HG03064 (cell line): ENCODE measurements around the gene FAM53B.

Source experiments
- ATAC-seq: cut with Tn5 transposase; IDR thresholded peaks from one replicate; pipeline ENCODE4 v1.9.1; 2021; ENCODE audit warnings: low read depth; ENCODE audit not compliant: unreplicated experiment

The FAM53B gene

GRCh38 chr10:124728830-124729661 lies 15.1 kb downstream of the FAM53B start:
- no peak for ATAC-seq

- no peak for ATAC-seq
Measured at GRCh38 chr10:124728071-124728829, 15.9 kb downstream of the FAM53B start.

DNA sequence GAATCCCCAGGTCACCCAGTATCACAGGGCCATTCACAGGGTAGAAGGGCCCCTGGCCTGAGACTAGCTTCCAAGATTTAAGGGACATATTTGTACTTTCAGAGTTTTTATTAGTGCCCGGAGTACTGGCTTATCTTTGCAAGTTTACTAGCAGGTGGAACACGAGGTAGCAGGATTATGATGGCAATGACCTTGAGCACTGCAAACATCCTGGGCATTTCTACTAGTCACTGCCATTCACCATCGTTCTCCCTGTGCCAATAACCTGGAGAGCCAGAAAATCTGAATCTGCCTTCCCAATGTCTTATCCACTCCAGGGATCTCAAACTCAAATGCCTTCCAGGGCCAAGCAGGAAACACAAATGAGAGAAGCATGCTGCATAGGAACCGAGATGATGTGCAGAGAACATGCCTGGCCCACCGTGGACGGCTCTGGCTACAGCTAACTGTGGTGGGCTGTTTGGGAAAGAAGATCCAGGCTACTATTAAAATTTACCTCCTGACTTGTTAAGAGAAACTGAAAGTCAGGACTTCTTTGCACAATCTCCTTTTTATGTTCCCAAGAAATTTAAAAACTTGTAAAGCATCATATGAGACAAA lies 16.7 kb downstream of the FAM53B start:
- ATAC-seq, result no peak

GRCh38 chr10:124725791-124726190 lies 18.4 kb downstream of the FAM53B start:
- no peak for ATAC-seq

DNA sequence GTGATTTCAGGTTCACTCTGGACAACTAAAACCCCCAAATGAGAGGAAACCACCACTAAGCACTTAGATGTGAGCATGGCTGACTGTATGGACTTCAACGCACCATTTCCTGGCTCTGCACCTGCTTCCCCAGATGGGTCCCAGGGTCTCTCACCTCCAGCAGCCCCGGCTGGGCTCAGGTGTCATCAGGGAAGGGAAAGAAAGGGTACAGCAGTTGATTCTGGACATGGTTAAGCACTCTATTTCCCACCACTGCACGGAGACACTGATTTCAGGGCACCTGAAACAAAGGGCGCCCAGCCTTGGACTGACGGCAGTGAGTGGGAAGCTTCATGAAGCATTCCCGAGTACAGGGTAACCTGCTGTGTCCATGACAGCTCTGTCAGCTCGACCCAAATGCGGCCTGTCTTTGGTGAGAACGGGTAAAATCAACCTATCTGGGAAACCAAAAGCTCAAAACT lies 19.0 kb downstream of the FAM53B start:
- no peak for ATAC-seq

DNA sequence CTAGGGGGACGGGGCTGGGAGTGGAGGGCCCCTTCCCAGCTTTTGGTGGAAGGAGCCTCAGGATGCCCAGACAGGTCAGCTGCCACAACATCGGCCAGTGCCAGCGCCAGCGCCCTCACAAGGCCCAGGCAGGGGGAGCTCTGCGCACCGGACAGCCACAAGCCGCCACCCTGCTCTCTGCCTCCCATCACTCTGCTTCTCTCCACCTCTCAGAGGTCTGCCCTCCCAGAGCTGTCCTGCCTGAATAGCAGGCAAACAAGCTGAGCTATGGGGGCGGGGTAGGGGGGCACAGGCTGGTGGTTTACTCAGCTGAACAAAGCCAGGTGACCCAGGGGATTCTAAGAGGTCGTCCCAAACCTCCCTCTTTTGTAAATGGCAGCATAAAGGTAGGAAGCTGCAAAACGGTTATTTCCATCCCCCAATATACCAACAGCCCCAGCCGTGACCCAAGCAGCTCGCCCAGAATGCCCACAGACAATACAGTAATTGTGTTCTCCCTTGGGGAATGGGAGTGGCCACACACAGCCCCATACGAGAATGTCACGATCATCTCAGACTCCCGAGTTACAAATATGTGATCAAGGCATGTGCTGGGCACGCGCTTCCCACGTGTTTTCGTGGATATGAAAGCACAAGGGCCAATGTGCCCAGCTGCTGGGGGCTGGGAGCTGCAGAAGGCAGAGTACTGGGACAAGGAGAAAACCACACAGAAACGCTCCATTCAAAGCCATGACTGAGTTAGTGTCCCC lies 19.7 kb downstream of the FAM53B start:
- ATAC-seq, result no peak

DNA sequence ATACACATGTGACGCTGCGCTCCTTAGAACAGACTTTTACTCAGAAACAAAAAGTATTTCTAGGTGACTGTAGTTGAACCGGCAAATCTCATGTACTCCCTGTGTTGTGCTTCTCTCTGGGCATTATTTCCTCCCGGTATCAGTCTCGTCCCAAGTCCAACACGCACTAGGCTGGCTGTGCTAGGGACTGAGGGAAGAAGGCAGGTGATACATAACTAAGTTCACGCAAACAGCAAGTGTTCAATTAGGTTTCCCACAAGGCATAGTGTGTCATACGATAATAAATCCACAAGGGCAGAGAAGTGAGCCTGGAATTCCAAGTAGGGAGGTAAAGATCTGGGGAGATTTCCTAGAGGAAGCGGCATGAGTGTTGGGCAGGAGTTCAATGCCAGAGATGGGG lies 20.4 kb downstream of the FAM53B start:
- no peak for ATAC-seq

DNA sequence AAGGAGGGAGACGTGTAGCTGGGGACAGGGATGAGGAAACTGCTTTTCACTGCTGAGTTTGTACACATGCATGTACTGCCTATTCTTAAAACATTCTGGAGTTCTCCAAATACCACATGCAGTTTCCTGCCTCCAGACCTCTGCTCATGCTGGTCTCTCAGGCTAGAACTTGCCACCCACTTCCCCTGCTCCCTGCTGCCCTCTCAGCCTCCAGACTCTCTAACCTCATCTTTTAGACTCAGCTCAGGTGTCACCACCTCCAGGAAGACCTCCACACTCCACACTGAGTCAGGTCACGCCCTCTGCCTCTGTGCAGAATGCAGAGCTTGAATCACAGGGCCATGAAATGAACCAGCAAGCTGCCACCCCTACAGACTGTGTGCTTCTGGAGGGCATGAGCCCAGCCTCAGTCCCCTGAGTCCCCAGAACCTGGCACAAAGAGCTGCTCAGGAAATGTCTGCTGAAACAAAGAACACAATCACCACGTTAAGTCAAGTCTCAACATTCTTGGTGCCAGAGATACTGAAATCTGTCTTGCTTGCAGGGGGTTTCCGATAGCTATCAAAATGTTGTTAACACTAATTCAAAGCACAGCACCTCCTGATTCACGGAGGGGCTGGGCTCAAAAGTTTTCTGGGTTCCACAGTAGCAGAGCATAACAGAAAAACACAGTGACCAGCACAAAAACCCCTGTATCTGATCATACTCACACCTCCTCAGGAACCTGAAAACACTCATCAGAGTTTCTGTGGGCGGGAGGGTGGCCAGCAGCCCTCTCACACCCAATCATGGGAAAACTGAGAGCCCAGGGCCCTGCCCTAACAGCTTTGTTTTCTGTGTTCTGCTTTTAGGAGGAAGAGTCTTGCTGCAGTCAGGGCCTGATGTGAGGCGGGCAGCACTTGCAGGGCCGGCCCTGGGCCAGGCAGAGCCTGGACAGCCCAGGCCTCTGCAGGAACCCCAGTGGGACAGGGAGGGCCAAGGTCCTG lies 21.1 kb downstream of the FAM53B start:
- ATAC-seq, result peak; percentile 60

DNA sequence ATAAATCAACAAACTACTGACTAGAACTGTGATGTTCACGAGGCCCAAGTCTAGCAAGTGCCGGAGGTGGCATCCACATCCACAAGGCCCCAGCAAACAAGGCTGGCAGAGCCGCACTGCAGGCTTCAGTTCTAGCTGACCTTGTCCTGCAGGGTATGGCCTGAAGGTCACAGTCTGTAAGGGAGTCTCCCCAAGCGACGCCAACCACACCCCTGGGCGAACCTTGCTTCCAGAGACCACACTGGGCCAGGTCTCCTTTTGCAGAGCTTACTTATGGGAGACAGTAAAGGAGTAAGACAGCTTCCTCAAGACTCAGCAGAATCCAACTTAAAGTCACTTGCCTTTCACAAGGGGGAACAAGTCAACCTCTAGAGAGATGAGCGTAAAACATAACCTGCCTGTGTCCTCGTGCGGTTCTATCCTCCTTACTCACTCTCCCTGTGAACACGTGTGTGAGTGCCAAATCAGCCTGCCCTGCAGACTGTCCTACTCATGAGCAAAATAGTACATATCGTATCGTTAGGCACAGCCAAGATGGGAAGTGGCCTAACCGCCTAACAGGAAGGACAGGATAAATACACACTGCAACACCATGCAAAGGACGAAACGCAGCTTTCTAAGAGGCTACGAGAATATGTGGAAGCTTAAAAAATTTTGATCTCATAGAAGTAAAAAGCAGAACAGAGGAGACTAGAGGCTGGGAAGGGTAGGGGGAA lies 22.7 kb downstream of the FAM53B start:
- ATAC-seq, result no peak

GRCh38 chr10:124719213-124719851 lies 24.8 kb downstream of the FAM53B start:
- peak; percentile 39 for ATAC-seq

GRCh38 chr10:124717911-124718741 lies 26.1 kb downstream of the FAM53B start:
- peak; percentile 44 for ATAC-seq

GRCh38 chr10:124717041-124717757 lies 27.0 kb downstream of the FAM53B start:
- ATAC-seq, result no peak

DNA sequence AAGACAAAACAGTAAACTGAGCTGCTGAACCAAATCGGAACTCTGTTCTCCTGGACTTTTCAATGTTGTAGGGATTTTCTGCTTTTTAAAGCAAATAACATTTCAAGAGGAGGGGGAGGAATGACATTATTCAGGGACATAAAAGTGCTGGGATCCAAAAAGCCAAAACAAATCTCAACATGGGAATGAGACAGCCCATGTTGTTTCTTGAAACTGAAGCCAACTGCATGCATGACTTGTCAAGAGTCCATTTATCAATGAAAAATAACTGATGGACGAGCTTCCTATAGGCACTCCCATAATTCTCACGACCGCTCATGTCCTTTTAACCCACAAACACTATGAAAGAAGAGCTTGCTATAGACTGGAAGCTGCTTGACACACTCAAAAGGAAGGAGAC lies 27.8 kb downstream of the FAM53B start:
- no peak for ATAC-seq

- no peak for ATAC-seq
Measured at GRCh38 chr10:124715439-124715838, 28.7 kb downstream of the FAM53B start.

DNA sequence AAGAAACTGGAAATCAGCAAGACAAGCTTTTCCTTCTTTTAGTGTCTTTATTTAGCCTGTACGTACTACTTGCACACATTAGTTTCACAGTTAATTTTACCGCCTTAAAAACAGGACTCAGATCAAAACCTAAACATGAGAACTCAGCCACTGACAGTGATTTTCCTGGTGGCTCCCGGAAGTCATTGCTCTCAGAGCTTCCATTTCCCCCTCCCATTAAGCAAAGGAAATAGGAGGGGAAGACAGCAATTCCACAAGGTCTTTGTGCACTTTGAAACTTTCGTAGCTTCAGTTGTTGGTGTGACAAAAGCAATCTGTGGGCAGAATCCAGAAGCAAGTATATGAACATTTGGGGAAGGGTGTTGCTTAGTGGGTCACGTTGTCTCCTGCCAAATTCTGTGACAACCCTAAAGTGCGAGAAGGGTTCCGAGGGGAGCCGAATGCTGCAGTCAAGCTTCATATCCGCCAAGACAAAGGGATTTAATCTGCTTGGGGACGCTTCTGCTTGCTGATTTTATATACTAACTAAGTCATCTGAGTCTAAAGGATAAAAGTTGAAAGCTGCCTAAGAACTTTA lies 30.4 kb downstream of the FAM53B start:
- ATAC-seq, result no peak

DNA sequence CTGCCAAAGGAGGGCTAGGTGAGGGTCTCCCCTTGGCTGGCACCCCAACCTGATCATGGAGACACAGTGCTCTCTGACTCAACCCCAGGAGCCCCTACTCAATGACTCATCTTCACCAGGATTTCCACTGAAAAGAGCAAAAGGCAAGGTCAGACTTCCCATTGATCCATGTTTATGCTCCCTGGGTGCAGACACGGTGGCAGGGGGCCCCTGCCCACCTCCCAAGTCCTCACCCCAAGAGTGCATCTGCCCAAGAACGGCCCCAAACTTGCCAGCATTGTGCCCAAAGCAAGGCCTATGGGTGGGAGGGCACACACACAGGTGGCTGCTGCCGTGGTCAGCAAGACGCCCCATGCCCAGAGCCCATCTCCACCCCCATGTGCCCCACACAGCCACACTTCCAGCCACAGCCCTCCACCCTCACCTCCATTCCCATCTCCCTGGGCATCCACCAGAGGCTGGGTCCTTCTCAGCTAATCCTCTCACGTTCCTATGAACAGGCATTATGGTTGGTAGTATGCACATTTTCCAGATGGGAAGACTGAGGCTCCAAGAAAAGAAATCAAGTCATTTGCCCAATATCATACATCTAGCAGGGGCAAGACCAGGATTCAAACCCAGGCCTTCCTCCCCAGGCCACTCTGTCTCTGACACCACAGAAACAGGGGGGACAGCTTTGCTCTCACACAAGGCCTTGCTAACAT lies 31.3 kb downstream of the FAM53B start:
- ATAC-seq, result no peak
